Glutamatergic neuron (in vitro differentiated cells): Measurements from ENCODE around the gene MSI2. TPM values are rescaled to one million over a fixed set of nuclear protein-coding genes. Genes with fewer than 3 reads are reported as not detected.

Experiments
- DNase-seq: peaks from one replicate; pipeline ENCODE4 v3.0.0; 2022
- H3K27ac Mint-ChIP-seq: one replicate; pipeline ENCODE4 v1.8.0; 2020; ENCODE audit warnings: mild to moderate bottlenecking, mixed read lengths, inconsistent platforms; ENCODE audit not compliant: unreplicated experiment
- H3K27me3 Mint-ChIP-seq: one replicate; pipeline ENCODE4 v1.8.0; 2020; ENCODE audit warnings: mild to moderate bottlenecking, moderate library complexity, mixed read lengths, inconsistent platforms; ENCODE audit not compliant: unreplicated experiment
- H3K36me3 Mint-ChIP-seq: one replicate; pipeline ENCODE4 v1.8.0; 2020; ENCODE audit warnings: mild to moderate bottlenecking, mixed read lengths, inconsistent platforms; ENCODE audit not compliant: unreplicated experiment
- H3K4me1 Mint-ChIP-seq: one replicate; pipeline ENCODE4 v1.8.0; 2020; ENCODE audit warnings: mild to moderate bottlenecking, low read depth, mixed read lengths, inconsistent platforms; ENCODE audit not compliant: unreplicated experiment
- H3K4me3 Mint-ChIP-seq: one replicate; pipeline ENCODE4 v1.8.0; 2020; ENCODE audit warnings: mild to moderate bottlenecking, mixed read lengths, inconsistent platforms; ENCODE audit not compliant: unreplicated experiment
- H3K9me3 Mint-ChIP-seq: one replicate; pipeline ENCODE4 v1.8.0; 2020; ENCODE audit warnings: mild to moderate bottlenecking, moderate library complexity, mixed read lengths, inconsistent platforms; ENCODE audit not compliant: unreplicated experiment
- CTCF ChIP-seq: fragments of 200-600 bp; sonication (generic); IDR thresholded peaks from one replicate; pipeline ENCODE4 v1.5.0; 2021; ENCODE audit not compliant: partially characterized antibody, unreplicated experiment
- total RNA-seq: library from RNA; stranded (reverse); fragmentation: NEBNext Ultra II Directional; extraction: Animal tissue kit (Norgen Biotek cat#: 25700); gene quantifications from one replicate; pipeline ENCODE4 v1.2.1, GENCODE V29; 2021; ENCODE audit not compliant: unreplicated experiment

The MSI2 gene
- total RNA-seq, 1 donor from 2014 or later: 141 TPM

- Mint-ChIP-seq H3K27me3 (peaks cover 6% of the 10 kb centered on the region), H3K27ac (peak overlapping the region; percentile 62), H3K4me3 (no peak overlapping the region), H3K9me3 (peaks cover 15% of the 10 kb centered on the region), H3K4me1 (peaks cover 13% of the 10 kb centered on the region), H3K36me3 (peaks cover 30% of the 10 kb centered on the region)
- DNase-seq: no peak
- TF ChIP-seq CTCF: no peak
These were observed 133.2 kb downstream of the MSI2 start for GRCh38 chr17:57389473-57389872.

GRCh38 chr17:57391076-57391825, 134.9 kb downstream of the MSI2 start:
- H3K27me3 Mint-ChIP-seq: peaks cover 9% of the 10 kb centered on the region
- no peak for TF ChIP-seq CTCF
- peaks cover 17% of the 10 kb centered on the region for H3K4me1 Mint-ChIP-seq
- H3K9me3 Mint-ChIP-seq: peaks cover 12% of the 10 kb centered on the region
- peaks cover 30% of the 10 kb centered on the region for H3K36me3 Mint-ChIP-seq
- H3K4me3 Mint-ChIP-seq: no peak overlapping the region
- no peak overlapping the region for H3K27ac Mint-ChIP-seq
- DNase-seq: no peak

GRCh38 chr17:57391857-57392471, 135.6 kb downstream of the MSI2 start:
- no peak overlapping the region for H3K4me3 Mint-ChIP-seq
- peaks cover 29% of the 10 kb centered on the region for H3K36me3 Mint-ChIP-seq
- H3K27me3 Mint-ChIP-seq: peaks cover 9% of the 10 kb centered on the region
- DNase-seq: no peak
- no peak for TF ChIP-seq CTCF
- peaks cover 11% of the 10 kb centered on the region for H3K9me3 Mint-ChIP-seq
- H3K4me1 Mint-ChIP-seq: peaks cover 23% of the 10 kb centered on the region
- H3K27ac Mint-ChIP-seq: no peak overlapping the region

GRCh38 chr17:57393368-57393767, 137.0 kb downstream of the MSI2 start:
- peaks cover 9% of the 10 kb centered on the region for H3K27me3 Mint-ChIP-seq
- H3K4me3 Mint-ChIP-seq: no peak overlapping the region

More at GRCh38 chr17:57393368-57393767, 137.0 kb downstream of the MSI2 start:
- Mint-ChIP-seq H3K36me3 (peaks cover 20% of the 10 kb centered on the region), H3K9me3 (peaks cover 7% of the 10 kb centered on the region), H3K4me1 (peaks cover 34% of the 10 kb centered on the region), H3K27ac (no peak overlapping the region)
- no peak for TF ChIP-seq CTCF
- no peak for DNase-seq
